ENCODE results near the gene MAD1L1. TPM values are rescaled to one million over a fixed set of nuclear protein-coding genes. Genes with fewer than 3 reads are reported as not detected.
"Not testable (repeated sequence)": the region's sequence is repeated elsewhere in the genome, so short reads cannot be mapped to it uniquely, and the experiment has no call there.

Gene MAD1L1
- total and polyA plus RNA-seq, 2 of the 4 experiments (the other 2 are of a cell fraction) = 29.0 to 40.9 TPM

DNA sequence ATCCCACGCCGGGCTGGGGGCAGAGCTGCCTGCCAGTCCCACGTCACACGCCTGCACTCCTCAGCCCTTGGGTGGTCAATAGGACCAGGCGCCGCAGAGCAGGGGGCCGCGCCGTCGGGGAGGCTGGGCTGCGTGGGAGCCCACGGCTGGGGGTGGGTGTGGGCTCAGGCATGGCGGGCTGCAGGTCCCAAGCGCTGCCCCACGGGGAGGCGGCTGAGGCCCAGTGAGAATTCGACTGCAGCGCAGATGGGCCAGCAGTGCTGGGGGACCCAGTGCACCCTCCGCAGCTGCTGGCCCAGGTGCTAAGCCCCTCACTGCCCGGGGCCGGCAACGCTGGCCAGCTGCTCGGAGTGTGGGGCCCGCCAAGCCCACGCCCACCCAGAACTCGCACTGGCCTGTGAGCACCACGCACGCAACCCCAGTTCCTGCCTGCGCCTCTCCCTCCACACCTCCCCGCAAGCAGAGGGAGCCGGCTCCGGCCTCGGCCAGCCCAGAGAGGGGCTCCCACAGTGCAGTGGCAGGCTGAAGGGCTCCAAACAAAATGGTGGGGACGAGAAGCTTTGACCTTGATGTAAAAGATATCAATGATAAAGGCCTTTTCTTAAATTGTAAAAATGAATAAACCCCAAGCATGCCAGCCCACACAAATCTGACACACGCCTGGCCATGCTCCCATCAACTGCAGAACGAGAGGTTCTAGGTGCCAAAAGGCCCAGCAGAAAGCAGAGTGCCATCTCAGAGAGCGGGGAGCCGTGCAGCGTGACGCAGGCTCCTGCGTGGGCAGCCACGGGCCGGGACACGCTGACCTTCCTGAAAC lies 255.5 kb downstream of the MAD1L1 start:
- intact Hi-C loops (cut with micrococcal nuclease) (no loop called here), dilution Hi-C loops (cut with HindIII; ENCODE audit: low sequenced_read_pairs, unreplicated experiment) (no loop called here), in situ Hi-C loops (cut with MboI; ENCODE audit: low sequenced_read_pairs) (no loop called here)
- Histone ChIP-seq H3K9ac (ENCODE audit: low read depth, low read length) (no peak overlapping the region), H4K20me1 (ENCODE audit: insufficient read depth, low read length) (no peaks in the 10 kb centered on the region), H2BK20ac (ENCODE audit: low read depth, low read length) (no peak overlapping the region), H2AK9ac (replicated peaks; ENCODE audit: low read depth, low read length, poor library complexity) (no peak overlapping the region), H3K4me1 (ENCODE audit: control insufficient read depth, insufficient read depth, low read length) (no peaks in the 10 kb centered on the region), H3K27me3 (ENCODE audit: control insufficient read depth, insufficient read depth, low read length) (no peaks in the 10 kb centered on the region), H3K36me3 (ENCODE audit: control insufficient read depth, insufficient read depth, low read length) (peaks cover 13% of the 10 kb centered on the region), H3K23ac (ENCODE audit: low read depth, low read length) (no peak overlapping the region), H2BK120ac (ENCODE audit: low read depth, low read length) (no peak overlapping the region), H2AFZ (replicated peaks; ENCODE audit: low read length, poor library complexity) (no peak overlapping the region), H2AK5ac (ENCODE audit: low read depth, low read length) (no peak overlapping the region), H3K14ac (replicated peaks; ENCODE audit: low read depth, low read length) (no peak overlapping the region), H3K9me1 (ENCODE audit: insufficient read depth, low read length) (no peaks in the 10 kb centered on the region), H3K4ac (ENCODE audit: low read depth, low read length) (no peak overlapping the region), H3K56ac (ENCODE audit: extremely low read depth, insufficient read depth, low read length) (no peak overlapping the region), H3K4me3 (ENCODE audit: insufficient read depth, low read depth, low read length) (no peak overlapping the region), H3K9me3 (ENCODE audit: control insufficient read depth, insufficient read depth, low read length) (peaks cover 3% of the 10 kb centered on the region; the same call in 1 of the 2 replicates), H3K79me1 (ENCODE audit: low read depth in 1 of 2, low read length in 2 of 2) (no peaks in the 10 kb centered on the region), H3K27ac (ENCODE audit: insufficient read depth, low read length) (no peak overlapping the region), H3K18ac (ENCODE audit: low read depth, low read length) (no peak overlapping the region), H4K5ac (ENCODE audit: low read depth, low read length) (no peak overlapping the region), H3K4me2 (ENCODE audit: low read depth, low read length) (no peak overlapping the region), H4K8ac (ENCODE audit: low read depth in 2 of 2, low read length in 2 of 2) (no peak overlapping the region), H2BK15ac (ENCODE audit: low read depth, low read length) (no peak overlapping the region), H2BK5ac (ENCODE audit: low read depth, low read length, poor library complexity, severe bottlenecking) (no peak overlapping the region), H4K91ac (ENCODE audit: insufficient read depth, low read depth, low read length) (no peak overlapping the region)
- no peak for TF ChIP-seq MXI1 (IDR thresholded peaks at IDR 0.05; ENCODE audit: borderline replicate concordance, low read depth, low read length)
- no peak for ATAC-seq (ENCODE audit: low read depth)
- BruUV-seq (replicated peaks) = no TSS peak
- ChIA-PET POLR2A (ENCODE audit: unreplicated experiment) (no interaction called here), CTCF (no interaction called here)
- no peak for DNase-seq
- WGBS, 2 experiments (ENCODE audit: extremely low coverage in 2 of 2, insufficient read length in 1 of 2) = 92% methylated on average over 22 of the region's 44 CpGs; no CpG with 5 or more reads in 1 of the 2 experiments

DNA sequence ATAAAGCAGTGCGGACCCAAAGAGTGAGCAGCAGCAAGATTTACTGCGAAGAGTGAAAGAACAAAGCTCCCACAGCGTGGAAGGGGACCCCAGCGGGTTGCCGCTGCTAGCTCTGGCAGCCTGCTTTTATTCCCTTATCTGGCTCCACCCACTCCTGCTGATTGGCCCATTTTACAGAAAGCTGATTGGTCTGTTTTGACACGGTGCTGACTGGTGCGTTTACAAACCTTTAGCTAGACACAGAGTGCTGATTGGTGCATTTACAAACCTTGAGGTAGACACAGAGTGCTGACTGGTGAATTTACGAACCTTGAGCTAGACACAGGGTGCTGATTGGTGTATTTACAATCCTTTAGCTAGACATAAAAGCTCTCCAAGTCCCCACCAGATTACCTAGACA lies 256.2 kb downstream of the MAD1L1 start:
- CTCF ChIA-PET; H3K27ac ChIP-seq (ENCODE audit: insufficient read depth, low read length); H3K4me1 ChIP-seq (ENCODE audit: control insufficient read depth, insufficient read depth, low read length); H3K4me2 ChIP-seq (ENCODE audit: low read depth, low read length); H2AK9ac ChIP-seq (replicated peaks; ENCODE audit: low read depth, low read length, poor library complexity); H3K9me1 ChIP-seq (ENCODE audit: insufficient read depth, low read length); H4K5ac ChIP-seq (ENCODE audit: low read depth, low read length); DNase-seq; H4K91ac ChIP-seq (ENCODE audit: insufficient read depth, low read depth, low read length); in situ Hi-C loops (cut with MboI; ENCODE audit: low sequenced_read_pairs); BruUV-seq (replicated peaks); H2BK20ac ChIP-seq (ENCODE audit: low read depth, low read length); intact Hi-C loops (cut with micrococcal nuclease); H3K23ac ChIP-seq (ENCODE audit: low read depth, low read length); H3K4ac ChIP-seq (ENCODE audit: low read depth, low read length); dilution Hi-C loops (cut with HindIII; ENCODE audit: low sequenced_read_pairs, unreplicated experiment); H3K56ac ChIP-seq (ENCODE audit: extremely low read depth, insufficient read depth, low read length); H3K79me1 ChIP-seq (ENCODE audit: low read depth in 1 of 2, low read length in 2 of 2); H2AK5ac ChIP-seq (ENCODE audit: low read depth, low read length); H3K18ac ChIP-seq (ENCODE audit: low read depth, low read length); H3K9me3 ChIP-seq (ENCODE audit: control insufficient read depth, insufficient read depth, low read length); H2BK120ac ChIP-seq (ENCODE audit: low read depth, low read length); H2AFZ ChIP-seq (replicated peaks; ENCODE audit: low read length, poor library complexity); H4K8ac ChIP-seq (ENCODE audit: low read depth in 2 of 2, low read length in 2 of 2); POLR2A ChIA-PET (ENCODE audit: unreplicated experiment); H3K4me3 ChIP-seq (ENCODE audit: insufficient read depth, low read depth, low read length); ATAC-seq (ENCODE audit: low read depth); H4K20me1 ChIP-seq (ENCODE audit: insufficient read depth, low read length); H2BK5ac ChIP-seq (ENCODE audit: low read depth, low read length, poor library complexity, severe bottlenecking); H3K27me3 ChIP-seq (ENCODE audit: control insufficient read depth, insufficient read depth, low read length); H3K9ac ChIP-seq (ENCODE audit: low read depth, low read length); H2BK15ac ChIP-seq (ENCODE audit: low read depth, low read length); H3K14ac ChIP-seq (replicated peaks; ENCODE audit: low read depth, low read length): not testable (repeated sequence)
- H3K36me3 ChIP-seq (ENCODE audit: control insufficient read depth, insufficient read depth, low read length) = peaks cover 13% of the 10 kb centered on the region
- WGBS, 2 experiments (ENCODE audit: extremely low coverage in 2 of 2, insufficient read length in 1 of 2) = 100% methylated on average over 4 of the region's 8 CpGs; no CpG with 5 or more reads in 1 of the 2 experiments
